Body of pancreas (tissue), 4 donors: Measurements from ENCODE around the gene GOLPH3L.

Source experiments
- POLR2A ChIP-seq, 3 donors: fragments of 450-650 bp; IDR thresholded peaks; one replicate each; pipeline ENCODE4 v1.6.1; 2016; ENCODE audit warnings: antibody characterized with exemption in 3 of 3, mild to moderate bottlenecking in 2 of 3
- TF ChIP-seq, protein P1 (sequence below), 7 experiments: fragments of 450-650 bp in 4 of 7; fragments of 200-600 bp in 3 of 7; sonication (generic) in 3 of 7; IDR thresholded peaks; one replicate each; pipeline ENCODE4 v1.5.1; 2016 to 2019; ENCODE audit warnings: antibody characterized with exemption in 7 of 7

DNA sequence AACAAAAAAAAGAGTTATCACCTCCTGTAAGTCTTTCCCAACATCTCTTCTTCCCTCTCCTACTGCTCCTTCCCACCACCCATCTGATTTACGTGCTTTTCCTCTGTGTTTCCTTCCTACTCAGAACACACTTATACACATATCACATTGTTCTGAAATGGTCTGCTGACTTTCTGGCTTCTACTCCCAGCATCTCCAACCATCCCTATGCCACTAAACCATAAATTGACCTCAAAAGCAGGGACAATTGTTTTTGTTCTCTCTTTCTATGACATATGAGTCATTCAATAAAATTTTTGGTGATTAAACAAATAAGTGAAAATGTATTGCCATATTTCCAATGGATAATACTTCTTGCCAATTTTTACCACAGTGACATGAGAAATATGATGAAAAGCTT, 8.2 kb downstream of the GOLPH3L start:
- TF ChIP-seq, protein P1, sequence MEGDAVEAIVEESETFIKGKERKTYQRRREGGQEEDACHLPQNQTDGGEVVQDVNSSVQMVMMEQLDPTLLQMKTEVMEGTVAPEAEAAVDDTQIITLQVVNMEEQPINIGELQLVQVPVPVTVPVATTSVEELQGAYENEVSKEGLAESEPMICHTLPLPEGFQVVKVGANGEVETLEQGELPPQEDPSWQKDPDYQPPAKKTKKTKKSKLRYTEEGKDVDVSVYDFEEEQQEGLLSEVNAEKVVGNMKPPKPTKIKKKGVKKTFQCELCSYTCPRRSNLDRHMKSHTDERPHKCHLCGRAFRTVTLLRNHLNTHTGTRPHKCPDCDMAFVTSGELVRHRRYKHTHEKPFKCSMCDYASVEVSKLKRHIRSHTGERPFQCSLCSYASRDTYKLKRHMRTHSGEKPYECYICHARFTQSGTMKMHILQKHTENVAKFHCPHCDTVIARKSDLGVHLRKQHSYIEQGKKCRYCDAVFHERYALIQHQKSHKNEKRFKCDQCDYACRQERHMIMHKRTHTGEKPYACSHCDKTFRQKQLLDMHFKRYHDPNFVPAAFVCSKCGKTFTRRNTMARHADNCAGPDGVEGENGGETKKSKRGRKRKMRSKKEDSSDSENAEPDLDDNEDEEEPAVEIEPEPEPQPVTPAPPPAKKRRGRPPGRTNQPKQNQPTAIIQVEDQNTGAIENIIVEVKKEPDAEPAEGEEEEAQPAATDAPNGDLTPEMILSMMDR (IDR thresholded peaks at IDR 0.05) = no peak
- TF ChIP-seq POLR2A (IDR thresholded peaks at IDR 0.05) = no peak
